ENCODE results near the gene RRAGC.

DNA sequence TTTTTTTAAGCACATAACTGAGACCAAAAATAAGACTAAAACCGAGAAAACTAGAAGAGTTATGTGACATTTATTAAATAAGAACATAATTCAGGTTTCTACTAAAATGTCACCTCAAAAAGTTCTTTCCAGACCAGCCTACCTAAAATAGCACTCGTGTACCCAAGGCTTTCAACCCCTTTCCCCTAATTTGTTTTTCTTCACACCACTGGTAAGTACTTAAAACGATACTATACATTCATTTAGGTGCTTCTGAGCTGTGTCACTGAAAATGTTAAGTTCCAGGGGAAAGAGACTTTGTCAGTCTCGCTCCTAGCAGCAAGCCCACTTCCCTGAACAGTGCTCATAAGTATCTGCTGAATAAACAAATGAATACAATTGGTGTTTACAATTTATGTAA is 6.8 kb downstream of the RRAGC start:
- TF ChIP-seq, protein P1, sequence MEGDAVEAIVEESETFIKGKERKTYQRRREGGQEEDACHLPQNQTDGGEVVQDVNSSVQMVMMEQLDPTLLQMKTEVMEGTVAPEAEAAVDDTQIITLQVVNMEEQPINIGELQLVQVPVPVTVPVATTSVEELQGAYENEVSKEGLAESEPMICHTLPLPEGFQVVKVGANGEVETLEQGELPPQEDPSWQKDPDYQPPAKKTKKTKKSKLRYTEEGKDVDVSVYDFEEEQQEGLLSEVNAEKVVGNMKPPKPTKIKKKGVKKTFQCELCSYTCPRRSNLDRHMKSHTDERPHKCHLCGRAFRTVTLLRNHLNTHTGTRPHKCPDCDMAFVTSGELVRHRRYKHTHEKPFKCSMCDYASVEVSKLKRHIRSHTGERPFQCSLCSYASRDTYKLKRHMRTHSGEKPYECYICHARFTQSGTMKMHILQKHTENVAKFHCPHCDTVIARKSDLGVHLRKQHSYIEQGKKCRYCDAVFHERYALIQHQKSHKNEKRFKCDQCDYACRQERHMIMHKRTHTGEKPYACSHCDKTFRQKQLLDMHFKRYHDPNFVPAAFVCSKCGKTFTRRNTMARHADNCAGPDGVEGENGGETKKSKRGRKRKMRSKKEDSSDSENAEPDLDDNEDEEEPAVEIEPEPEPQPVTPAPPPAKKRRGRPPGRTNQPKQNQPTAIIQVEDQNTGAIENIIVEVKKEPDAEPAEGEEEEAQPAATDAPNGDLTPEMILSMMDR (CRISPR knock-in tag; IDR thresholded peaks at IDR 0.05) = no peak
- TF ChIP-seq CEBPB (IDR thresholded peaks at IDR 0.05; ENCODE audit: borderline replicate concordance, low read depth, low read length) (no peak), TBX3 (IDR thresholded peaks at IDR 0.05; ENCODE audit: borderline replicate concordance) (no peak), TAF1 (CRISPR knock-in tag; IDR thresholded peaks at IDR 0.05) (no peak), PHF21A (CRISPR knock-in tag; IDR thresholded peaks at IDR 0.05) (no peak), ELF4 (CRISPR knock-in tag; IDR thresholded peaks at IDR 0.05; ENCODE audit: borderline replicate concordance) (no peak), CHD4 (IDR thresholded peaks at IDR 0.05; ENCODE audit: borderline replicate concordance, low read length) (no peak)
